K562 (cell line): Measurements from ENCODE around the gene CFAP20.

ENCODE experiments used
- CTCF ChIP-seq, 3 experiments: IDR thresholded peaks in 2 of 3; conservative IDR thresholded peaks in 1 of 3; 2 replicates each; pipeline ENCODE4 v1.5.1; 2011 to 2012; ENCODE audit warnings: low read length in 3 of 3, mild to moderate bottlenecking in 3 of 3, control low read depth in 2 of 3, improper control_type of control experiment in 1 of 3, inconsistent platforms in 1 of 3, low read depth in 1 of 3, mixed read lengths in 1 of 3, moderate library complexity in 1 of 3; ENCODE audit not compliant: insufficient read depth in 2 of 3
- GABPA ChIP-seq: fragments of 200-800 bp; sonication (Bioruptor generic); conservative IDR thresholded peaks from 2 replicates; pipeline ENCODE4 v1.6.1; 2016; ENCODE audit warnings: low read depth, missing genetic modification characterization, missing compliant biosample characterization
- TF ChIP-seq, protein P1 (sequence below): fragments of 250-450 bp; sonication (Bioruptor Pico); IDR thresholded peaks from 2 replicates; pipeline ENCODE4 v1.4.0; 2020; ENCODE audit warnings: mild to moderate bottlenecking, moderate library complexity

DNA sequence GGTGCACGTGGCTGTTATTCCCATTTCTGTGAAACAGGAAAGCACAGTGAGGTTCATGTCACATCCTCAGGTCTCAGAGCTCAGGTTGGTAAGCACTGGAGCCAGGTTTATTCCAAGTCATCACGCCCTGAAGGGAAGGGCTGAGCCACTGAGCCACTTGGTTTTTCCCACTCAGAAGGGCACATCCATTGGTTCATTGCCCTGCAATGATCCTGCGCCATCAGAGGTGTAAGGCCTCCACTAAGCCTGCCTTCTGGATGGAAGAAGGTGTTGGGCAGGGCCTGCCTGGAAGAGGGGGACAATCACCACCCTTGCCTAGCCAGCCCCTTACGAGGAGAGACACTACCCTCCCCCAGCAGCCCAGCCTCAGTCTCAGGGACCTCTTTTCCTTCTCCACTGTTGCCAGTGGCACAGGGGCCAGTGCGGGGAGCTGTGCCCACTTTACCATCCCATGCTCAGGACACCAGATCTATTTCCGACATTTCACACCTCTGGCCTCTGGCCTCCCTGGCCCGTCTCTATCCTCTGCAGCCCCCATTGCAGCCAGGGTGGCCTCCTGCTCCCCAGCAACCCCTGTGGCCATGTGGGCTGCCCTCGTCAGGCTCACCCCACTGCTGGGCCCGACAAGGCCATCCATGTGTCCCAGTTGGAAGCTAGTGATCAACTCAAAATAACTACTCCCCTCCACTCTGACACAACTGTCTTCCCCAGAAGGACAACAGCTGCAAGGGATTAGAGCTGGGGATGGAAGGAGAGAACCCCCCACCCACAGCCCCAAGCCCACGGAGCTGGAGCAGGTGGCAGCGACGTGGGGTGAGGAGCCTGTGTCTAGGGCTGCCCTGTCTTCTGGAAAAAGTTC, 29.9 kb downstream of the CFAP20 start:
- TF ChIP-seq CTCF (IDR thresholded peaks at IDR 0.05 in 2 of 3, conservative IDR thresholded peaks at IDR 0.05 in 1 of 3; ENCODE audit: insufficient read depth in 2 of 3, low read depth in 1 of 3, low read length in 3 of 3) (no peak), GABPA (no peak)
- TF ChIP-seq, protein P1, sequence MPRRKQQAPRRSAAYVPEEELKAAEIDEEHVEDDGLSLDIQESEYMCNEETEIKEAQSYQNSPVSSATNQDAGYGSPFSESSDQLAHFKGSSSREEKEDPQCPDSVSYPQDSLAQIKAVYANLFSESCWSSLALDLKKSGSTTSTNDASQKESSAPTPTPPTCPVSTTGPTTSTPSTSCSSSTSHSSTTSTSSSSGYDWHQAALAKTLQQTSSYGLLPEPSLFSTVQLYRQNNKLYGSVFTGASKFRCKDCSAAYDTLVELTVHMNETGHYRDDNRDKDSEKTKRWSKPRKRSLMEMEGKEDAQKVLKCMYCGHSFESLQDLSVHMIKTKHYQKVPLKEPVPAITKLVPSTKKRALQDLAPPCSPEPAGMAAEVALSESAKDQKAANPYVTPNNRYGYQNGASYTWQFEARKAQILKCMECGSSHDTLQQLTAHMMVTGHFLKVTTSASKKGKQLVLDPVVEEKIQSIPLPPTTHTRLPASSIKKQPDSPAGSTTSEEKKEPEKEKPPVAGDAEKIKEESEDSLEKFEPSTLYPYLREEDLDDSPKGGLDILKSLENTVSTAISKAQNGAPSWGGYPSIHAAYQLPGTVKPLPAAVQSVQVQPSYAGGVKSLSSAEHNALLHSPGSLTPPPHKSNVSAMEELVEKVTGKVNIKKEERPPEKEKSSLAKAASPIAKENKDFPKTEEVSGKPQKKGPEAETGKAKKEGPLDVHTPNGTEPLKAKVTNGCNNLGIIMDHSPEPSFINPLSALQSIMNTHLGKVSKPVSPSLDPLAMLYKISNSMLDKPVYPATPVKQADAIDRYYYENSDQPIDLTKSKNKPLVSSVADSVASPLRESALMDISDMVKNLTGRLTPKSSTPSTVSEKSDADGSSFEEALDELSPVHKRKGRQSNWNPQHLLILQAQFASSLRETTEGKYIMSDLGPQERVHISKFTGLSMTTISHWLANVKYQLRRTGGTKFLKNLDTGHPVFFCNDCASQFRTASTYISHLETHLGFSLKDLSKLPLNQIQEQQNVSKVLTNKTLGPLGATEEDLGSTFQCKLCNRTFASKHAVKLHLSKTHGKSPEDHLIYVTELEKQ (CRISPR knock-in tag) = no peak
